Measurements from ENCODE around the gene CACNA1C.

The CACNA1C gene

DNA sequence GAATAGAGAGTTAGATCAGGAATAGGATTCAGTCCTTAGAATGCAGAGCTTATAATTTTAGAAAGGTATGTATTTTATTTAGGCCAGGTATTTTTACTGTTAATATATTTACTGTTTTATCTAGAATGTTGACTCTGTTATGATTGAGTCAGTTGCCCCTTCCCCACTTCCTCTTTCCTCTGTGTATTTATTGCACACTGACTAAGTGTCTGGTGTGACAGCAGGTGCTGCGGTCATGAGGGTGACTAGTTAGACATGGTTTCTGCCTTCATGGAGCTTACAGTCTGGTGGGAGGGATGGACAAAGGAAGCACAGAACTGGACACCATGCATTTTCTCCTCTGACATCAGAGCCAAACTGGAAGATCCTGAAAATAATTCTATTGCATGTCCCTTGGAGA lies 159.8 kb downstream of the CACNA1C start:
- DNase-seq = no peak

DNA sequence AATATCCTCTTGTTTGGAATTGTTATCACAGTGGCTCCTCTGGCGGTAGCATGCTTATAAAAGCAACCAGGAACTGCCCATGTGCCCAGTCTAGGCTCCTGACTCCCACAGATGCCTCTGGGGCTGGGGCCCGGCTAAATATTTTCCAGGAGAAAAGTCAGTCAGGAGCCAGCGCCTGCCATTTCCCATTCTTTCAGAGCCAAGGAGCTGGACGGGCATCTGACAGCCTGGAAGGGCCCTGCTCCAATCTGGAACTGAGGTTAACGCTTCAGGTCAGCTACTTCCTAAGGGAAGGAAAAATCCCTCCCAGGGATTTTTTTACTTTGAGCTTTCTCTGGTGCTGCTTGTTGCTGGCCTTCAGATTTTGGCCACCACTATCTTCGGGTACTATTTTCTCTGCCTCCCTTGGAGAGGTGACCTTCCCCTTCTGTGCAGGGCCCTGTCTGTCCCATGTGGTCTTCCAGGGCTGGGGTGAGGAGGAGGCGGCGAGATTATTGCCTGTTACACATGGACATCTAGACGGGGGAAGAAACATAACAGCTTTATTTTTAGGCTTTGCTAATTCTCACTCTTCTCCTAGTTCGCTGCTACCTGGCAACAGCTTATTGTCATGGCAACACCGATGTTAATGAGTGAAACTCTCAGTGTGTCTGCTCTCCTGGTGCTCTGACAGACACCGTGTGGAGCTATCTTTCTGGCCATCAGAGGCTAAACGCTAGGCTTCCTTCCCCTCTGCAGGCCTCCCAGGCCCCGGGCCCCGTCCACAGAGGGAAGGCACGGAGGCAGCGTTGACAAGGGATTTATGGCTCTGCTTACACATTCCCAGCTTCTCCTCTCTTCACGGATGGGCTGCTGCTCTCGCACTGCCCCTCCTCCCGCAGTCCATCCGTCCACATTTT lies 160.4 kb downstream of the CACNA1C start:
- DNase-seq = no peak

DNA sequence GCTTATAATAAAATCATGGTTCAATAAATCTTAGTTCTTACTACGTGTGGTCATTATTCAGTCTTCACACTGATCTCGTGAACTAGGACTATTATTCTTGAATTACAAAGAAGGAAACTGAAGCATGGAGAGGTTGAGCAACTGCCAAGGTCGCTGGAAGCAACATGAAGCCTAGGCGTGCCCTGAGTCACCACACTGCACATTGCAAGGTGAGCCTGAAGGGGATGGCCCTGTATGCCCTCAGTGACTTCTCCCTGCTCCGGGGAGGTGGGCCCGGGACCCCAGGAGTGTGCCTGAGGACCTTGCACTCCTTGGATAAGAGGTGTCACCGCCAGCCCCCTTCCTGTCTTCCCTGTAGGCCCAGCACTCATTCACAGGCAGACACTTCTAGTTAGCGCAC lies 161.6 kb downstream of the CACNA1C start:
- DNase-seq = no peak

DNA sequence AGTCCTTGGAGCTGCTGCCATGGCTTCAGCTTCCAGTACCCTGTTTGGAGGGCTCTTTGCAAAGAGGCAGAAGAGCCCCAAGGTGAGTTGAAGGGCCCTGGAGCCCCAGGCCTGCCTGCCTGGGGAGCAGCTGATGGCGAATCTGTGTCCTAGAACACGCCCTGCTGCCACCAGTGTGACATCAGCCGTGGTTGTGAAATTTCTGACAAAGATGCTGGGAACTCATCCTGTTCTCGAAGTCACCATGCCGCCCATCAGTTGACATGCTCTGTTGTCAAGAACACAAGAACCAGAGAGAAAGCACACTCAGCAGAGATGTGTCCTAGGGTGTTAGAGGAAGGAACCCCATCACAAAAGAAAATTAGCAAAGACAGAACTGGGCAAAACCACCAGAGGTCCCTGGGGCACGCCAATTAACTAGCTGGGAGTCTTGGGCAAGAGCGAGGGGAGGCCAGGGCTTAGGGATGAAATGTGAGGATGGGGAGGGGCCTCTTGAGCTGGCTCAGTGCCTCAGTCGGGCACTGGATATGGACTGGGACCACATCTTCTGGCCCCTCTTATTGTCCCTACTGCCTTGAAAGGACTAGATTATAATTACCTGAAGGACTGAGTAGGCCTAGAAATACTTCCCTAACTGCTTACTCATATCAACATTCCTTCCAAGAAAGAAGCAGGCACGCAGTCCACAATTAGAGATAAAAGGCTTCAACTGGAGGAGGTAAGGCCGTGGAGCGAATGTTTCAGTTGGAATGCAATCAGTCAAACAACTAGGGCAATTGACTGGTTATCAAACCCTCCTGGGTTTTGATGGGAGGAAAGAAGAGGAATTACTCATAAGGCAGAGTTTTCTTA lies 163.1 kb downstream of the CACNA1C start:
- no peak for DNase-seq

DNA sequence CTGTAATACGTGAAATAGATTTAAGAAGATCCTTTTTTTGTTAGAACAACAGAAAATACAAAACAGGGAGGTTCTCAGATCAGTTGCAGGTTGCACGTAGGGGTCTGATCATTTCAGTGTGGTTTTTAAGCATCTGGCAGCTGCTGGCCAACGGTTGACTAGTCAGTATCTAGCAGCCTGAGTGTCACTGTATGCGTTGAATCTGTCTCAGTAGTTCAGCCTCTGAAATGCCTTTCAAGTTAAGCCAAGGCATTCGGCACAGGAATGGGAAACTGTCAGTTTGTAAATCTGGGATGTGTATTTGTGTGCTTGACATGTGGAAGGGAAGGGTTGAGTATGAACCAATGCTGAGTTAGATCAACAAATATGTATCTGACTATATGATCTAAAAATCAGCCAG lies 165.9 kb downstream of the CACNA1C start:
- DNase-seq = no peak

DNA sequence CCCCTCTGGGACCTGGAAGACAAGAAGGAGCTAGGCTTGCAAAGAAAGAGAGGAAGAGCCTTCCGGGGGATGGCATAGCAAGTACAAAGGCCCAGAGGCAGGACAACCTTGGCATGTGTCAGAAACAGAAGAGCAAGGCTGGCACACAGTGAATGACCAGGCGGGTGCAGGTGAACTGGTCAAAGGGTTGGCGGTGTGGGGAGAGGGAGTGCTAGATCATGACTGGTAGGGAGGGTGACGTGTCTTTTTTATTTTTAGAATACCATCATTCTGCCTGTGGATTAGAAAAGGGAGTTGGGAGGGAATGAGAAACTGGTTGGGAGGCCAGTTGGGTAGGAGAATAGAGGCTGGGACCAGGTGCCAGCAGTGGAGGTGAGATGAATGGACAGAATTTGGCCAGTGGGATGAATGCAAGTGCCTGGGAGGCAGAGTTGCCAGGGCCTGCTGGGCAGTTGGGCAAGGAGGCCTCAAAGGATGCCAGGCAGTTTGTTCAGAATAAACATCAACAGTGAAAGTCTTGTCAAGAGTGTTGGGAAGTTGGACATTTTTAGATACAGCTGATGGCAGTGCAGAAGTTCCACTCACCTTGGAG lies 168.3 kb downstream of the CACNA1C start:
- DNase-seq = no peak

DNA sequence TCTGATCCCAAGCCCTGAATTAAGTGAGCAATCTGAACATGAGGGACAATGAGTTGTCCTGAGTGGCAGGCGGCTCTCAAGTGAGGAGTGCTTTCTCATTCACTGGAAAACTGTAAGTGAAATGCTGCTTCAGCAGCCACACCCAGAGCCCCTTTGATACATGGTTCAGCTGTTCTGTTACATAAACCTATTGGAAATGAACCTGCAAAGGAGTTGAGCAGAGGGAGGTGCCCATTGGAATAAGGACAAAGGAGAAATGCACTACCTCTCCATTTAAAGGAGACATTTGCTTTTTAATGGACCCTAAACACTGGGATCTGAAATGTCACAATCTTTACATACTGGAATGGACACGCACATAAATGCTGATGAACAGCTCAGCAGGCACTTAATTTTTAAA lies 169.9 kb downstream of the CACNA1C start:
- DNase-seq = no peak

DNA sequence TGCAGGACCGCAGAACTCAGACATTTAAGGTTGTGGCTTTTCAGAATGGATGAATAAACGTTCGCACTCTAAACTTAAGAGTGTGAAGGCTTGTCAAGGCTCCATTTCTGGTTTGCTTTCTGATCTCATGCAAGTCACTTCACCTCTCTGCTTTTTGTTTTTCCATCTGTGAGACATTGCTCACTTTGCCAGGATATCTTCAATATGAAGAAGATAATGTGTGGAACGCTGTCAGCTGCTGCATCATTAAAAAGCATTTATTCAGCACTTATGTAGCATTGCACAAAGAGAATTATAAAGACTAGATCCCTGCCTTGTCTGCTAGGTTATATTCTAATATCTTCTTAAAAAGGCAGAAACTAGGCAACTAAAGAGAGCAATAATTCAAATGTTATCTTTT lies 172.2 kb downstream of the CACNA1C start:
- no peak for DNase-seq

DNA sequence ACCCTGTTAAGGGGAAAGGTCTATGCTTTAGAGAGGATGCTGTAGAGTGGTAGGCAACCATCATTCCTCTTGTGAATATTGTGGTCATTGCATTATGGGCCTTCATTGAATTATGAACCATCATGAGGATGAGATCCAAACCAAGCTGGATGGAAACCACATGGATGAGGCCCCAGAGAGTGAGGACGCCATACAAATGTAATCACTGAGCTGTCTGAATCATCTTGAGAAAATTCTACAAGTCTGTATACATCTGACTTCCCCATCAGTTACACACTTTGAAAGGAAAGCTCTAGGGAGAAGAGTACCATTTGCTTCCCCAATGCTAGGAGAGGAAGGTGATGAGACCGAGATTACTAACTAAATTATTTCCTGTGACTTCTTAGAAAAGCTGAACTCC lies 172.9 kb downstream of the CACNA1C start:
- DNase-seq = no peak

DNA sequence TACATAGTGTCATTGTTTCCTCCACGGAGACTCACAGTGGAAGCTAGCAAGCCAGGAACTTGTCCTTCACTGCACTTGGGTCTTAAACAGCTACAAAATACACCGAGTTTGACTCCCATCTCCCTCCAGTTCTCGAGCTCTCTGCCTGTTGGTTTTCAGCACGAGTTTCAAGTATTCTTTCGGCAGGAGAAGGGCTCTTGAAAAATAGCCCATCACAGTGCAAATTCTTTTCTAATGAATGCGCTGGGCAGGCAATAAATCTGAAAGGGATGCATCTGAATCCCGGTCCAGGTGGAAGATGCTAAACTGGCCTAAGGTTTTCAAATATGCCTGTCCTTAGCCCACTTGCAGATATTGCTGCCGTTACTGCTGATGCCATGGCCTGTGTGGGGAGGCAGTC lies 173.9 kb downstream of the CACNA1C start:
- DNase-seq = no peak

DNA sequence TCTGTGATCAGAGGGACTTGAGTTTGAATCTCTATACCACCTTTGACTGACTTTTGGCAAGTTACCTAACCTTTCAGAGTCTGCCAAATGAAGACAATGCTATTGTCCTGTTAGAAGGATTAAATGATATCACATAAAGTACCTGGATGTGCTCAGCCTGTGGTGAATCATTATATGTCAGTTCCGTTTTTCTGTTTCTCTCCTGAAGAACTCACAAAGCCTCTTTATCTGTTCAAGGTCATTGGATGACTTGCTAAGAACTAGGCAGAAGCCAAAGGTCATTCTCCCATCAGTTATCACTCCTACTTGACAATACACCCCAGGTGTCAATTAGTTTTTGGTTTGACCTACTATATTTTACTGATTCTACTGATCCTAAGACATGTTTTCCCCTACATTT lies 174.6 kb downstream of the CACNA1C start:
- DNase-seq = no peak

DNA sequence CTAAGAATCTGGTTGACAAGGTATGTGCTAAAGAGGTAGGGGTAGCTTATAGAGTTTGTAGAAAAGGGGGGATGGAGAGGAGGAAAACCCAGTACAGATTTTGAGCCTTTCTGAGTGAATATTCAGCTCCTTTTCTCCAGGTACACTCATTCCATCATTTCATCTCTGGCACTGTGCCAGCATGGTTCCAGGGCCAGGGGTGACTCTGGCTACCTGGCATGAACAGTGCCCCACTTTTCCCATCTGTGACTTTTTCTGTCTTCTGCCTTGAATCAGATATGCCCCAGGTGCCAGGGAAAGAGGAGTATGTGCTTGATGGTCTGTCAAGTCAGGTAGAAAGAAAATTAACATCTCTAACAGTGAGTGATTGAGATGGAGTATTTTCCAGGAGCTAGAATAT lies 175.7 kb downstream of the CACNA1C start:
- no peak for DNase-seq

DNA sequence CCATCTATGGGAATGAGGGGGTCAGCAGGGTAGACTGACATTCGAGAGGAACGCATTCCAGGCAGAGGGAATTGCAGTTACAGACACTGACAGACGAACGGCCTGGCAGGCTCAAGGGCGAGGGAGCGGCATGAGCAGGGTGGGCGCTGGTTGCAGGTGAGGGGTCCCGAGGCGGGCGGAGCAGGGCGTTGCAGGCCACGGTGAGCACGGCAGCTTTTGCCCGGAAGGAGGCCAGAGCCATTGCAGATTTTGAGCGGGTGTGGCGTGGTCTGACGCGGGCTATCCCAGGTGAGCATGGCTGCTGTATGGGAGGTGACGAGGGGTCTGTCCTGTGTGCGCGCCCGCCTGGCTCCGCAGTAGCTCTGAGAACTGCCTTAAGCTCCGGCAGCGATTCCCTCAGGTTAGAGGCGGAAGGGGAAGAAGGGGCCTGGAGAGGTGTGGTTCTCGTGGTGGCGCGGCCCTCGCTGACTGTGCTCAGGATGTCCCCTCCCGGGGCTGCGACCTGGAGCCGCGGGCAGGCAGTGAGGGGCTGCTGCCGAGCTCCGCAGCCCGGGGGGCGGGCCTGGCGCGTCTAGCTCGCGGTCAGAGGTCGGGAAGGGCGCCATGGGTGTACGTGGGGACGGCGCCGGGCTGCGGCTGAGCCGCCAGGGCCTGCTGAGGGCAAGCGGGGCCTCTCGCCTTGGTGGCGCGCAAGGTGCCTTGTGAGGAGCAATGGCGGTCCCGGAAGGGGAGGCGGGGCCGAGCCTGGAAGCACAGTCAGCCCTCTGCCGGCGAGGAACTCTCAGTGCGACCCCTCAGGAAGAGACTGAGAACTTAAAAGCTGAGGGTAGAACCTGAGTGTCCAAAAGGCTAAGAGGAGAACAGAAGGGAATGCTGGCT lies 177.1 kb downstream of the CACNA1C start:
- DNase-seq = no peak

DNA sequence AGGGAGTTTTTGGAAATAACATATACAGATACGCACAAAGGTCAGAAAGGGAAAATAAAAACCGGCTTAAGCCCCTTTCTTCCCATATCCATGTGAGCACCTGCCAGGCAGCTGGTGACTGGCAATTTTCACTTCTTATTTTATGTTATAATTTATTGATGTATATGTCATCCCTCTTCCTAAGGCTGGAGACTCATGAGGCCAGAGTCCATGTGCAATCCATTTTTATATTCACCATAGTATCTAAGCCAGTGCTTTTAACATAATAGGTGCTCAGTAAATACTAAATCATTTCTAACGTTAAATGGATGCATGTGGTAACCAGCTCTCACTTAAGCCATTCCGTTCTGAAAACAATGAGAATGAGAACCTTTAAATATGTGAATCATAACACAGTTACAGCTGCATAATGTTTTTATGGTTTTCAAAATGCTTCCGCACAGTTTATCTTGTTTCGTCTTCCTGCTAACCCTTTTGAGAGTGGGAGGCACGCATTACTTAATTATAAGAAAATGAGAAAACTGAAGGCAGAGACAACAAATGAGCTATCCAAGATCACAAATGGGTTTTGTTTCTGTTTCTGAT lies 178.3 kb downstream of the CACNA1C start:
- DNase-seq = no peak

DNA sequence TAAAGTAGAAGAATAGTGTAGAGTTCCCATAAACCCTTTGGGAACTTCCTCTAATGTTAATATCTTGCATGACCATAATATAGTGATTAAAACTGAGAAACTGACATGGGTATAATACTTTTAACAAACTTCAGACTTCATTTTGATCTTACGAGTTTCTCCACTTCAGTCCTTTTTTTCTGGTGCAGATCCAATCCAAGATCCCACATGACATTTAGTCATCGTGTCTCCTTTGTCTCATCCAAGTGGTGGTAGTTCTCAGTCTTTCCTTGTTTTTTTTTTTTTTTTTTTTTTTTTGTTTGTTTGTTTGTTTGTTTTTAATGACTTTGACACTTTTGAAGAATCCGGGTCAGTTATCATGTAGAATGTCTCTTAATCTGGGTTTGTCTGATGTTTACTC lies 179.2 kb downstream of the CACNA1C start:
- DNase-seq = no peak

DNA sequence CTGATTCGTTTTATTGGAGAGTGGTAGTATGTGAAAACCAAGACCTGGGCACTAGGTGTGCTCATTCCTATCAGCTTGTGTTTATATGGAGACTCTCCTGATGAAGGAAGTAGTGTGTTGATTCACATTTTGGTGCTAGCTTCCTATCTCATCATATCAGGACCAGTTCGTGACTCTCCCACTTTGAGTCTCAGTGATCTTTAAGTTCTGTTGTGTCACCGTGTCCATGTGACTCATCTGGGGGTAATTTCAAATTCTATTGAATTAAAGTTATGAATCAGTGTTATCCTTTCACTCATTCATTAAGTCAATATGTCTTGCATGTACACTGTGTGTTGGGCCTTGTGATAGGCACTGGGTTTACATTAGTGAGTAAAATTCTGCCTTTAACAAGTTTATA lies 180.2 kb downstream of the CACNA1C start:
- no peak for DNase-seq

DNA sequence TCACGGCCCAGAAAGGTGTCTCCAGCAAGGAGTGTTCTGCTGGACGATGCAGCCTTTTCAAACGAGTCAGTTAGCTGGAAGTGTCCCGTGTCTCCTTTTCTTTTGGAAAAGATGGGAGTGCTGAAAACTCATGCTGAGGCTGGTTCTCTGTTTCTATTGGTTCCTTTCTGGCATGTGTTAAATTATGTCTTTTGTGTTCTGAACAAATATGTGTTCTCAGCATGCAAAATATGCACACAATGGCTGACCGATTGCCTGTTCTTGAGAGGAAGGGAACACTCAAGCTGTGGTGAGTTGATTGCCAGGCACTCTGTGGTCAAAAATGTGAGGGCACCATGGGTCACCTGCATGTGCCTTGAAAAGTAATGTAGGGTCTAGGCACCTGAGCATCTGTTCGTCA lies 181.3 kb downstream of the CACNA1C start:
- DNase-seq = no peak

DNA sequence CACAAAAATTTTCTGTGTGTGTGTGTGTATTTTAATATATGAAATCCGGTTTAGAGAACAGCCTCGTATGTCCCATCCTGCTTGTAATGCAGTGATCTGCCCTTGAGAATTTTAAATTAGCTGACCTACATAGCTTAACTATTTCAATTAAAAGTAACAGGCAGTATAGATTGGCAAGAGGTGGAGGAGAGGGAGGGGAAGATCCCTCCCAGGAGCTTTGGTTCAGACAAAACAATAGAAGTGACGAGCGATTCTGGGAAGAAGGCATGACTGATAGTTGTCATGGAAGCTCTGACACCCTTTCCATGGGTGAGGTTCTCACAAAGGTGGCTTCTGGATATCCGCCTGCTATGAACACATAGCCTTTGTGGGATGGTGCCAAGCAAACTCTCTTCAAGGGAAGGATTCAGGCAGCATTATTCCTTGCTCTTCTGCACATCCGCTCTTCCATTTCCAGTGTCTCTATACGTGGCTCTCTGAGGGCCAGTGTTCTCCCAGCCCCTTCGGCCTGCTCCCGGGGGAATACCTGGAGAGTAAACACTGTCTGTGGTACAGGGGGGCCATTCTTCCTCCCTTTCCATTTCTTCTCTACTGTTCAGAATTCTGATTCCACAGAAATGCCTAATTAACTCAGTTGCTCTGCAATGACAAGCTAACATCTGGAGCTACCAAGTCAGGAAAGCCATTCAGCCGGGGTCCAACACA lies 182.0 kb downstream of the CACNA1C start:
- DNase-seq = no peak

DNA sequence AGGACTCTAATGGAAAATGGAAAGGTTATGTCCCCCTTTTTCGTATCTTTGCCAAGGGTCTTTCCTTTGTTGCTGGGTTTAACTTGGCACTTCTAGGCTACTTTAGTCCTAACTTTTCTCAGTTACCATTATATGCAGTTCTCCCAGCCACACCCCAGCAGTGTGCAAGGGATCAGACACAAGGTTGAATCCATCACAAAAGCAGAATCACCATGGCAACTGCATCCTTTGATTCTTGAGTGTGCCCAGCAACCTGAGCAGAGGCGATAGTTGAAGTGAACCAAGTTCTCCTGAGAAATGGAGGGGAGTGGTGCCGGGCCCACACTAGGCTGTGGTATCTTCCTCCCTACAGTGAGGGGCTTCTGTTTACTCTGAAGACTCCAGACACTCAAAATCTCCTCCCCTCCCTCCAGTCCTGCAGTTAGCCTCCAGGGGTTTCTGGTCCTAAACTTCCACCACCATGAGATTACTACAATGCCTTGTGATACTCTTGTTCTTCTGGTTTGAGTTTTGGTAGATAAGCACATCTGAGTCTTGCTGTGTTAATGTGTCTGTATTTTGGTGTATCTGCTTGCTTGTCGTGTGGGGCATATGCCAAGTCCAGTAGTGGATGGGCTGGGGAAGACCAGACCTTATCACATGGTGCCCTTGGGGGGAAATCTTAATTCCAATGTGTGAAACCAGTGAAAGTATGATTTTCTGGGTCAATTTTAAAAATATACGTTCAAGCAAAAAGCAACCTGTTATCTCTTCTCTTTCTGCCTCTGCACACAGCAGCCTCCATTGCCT lies 183.9 kb downstream of the CACNA1C start:
- DNase-seq = no peak

DNA sequence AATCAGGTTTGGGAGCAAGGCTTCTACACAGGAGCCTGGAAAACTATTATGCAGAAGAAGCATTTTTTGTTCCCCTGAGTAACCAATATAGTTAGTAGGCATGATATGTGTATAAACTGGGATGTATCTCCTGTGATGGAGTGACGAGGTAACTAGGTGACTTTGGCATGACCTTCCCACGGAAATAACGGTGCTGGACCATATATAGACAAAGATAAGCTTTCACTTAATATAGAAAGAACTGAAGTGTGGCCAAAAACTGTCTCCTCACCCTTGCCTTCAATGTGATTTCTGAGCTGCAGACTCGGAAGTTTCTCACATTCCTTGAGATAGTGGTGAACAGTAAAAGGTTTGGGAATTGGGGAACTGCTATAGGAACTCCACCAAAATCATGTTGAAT lies 185.3 kb downstream of the CACNA1C start:
- no peak for DNase-seq

DNA sequence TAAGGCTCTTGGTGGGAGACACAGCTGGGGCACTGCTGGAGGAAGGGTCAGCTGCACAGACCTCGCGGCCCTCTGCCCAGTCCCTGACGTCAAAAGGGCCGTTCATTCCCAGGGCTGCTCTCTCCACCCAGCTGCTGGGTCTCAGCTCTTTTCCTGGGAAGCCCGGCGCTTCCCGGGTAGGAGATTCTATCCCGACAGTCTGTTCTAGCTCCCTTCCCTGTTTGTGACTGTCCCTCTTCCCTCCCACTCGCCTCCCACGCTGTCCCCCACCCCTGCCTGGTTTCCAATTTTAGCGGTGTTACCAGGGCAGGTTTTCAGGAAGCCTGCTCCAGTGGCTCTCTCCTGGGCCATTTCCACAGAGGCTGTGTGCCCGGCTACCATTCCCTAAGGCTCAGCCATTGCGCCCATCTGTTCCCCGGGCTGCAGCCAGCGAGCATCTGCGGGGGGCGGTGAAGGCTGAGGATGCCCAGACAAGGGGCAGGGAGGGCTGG lies 186.6 kb downstream of the CACNA1C start:
- DNase-seq = no peak

All from GF-D8 (cell line).